Measurements from ENCODE around the gene ZNF76.
A peak's percentile ranks its signal among the peaks of the same experiment; 100 is the strongest.

ZNF76 gene

GRCh38 chr6:35295521-35296315 lies 36.2 kb downstream of the ZNF76 start:
- POLR2A ChIA-PET = interaction anchor here (0.5 kb wide), 1 partner anchor 25 kb away, joined by 3 read pairs; no protein-coding TSS in a partner anchor
- CTCF ChIA-PET = interaction anchor here (0.7 to 7.2 kb wide), 14 partner anchors 8 to 171 kb away, joined by 3 to 93 read pairs (median 14); partner anchors contain the start of genes FANCE, PPARD and RPL10A
- no peak overlapping the region for H3K4me3 ChIP-seq (ENCODE audit: low read depth, low read length)
- TF ChIP-seq, protein P1, sequence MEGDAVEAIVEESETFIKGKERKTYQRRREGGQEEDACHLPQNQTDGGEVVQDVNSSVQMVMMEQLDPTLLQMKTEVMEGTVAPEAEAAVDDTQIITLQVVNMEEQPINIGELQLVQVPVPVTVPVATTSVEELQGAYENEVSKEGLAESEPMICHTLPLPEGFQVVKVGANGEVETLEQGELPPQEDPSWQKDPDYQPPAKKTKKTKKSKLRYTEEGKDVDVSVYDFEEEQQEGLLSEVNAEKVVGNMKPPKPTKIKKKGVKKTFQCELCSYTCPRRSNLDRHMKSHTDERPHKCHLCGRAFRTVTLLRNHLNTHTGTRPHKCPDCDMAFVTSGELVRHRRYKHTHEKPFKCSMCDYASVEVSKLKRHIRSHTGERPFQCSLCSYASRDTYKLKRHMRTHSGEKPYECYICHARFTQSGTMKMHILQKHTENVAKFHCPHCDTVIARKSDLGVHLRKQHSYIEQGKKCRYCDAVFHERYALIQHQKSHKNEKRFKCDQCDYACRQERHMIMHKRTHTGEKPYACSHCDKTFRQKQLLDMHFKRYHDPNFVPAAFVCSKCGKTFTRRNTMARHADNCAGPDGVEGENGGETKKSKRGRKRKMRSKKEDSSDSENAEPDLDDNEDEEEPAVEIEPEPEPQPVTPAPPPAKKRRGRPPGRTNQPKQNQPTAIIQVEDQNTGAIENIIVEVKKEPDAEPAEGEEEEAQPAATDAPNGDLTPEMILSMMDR (IDR thresholded peaks at IDR 0.05; ENCODE audit: insufficient read depth, low read length, missing control alignments) = no peak
- no peak for DNase-seq (ENCODE audit: low read depth, low spot score)

DNA sequence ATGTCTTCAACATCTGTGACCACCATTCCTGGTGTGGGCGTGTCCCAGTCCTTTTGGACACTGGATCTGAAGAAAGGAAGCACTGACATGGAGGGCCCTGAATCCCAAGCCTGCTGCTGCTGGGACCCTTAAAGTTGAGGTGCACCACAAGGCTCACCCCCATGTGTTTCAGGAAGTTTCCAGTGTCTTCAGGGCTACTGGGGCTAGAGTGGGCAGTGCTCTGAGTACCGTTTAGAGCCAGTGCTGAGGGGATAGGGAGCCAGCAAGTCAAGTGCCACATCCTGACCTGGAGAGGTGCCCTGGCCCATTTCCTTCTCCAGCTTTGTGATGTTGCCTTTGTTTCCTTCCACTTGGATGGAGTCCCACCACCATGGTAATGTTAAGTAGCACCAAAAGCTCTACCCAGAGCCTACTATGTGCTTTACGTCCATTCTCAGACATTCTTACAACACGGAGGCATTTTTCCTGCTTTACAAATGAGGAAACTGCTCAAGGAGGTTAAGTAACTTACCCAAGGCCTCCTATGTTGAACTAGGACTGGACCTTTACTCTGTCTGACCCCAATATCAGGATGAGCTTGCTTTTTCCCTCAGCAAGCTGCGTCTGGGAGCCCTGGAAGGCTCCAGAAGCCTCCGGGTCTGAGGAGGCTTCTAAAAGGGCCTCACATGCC lies 37.5 kb downstream of the ZNF76 start:
- no peak for DNase-seq (ENCODE audit: low read depth, low spot score)
- no peak overlapping the region for H3K4me3 ChIP-seq (ENCODE audit: low read depth, low read length)
- TF ChIP-seq, protein P1 (IDR thresholded peaks at IDR 0.05; ENCODE audit: insufficient read depth, low read length, missing control alignments) = no peak
- CTCF ChIA-PET = interaction anchor here (0.6 to 7.2 kb wide), 16 partner anchors 8 to 170 kb away, joined by 3 to 93 read pairs (median 13); partner anchors contain the start of genes FANCE, PPARD and RPL10A
- POLR2A ChIA-PET = no interaction called here

- TF ChIP-seq, protein P1 (IDR thresholded peaks at IDR 0.05; ENCODE audit: insufficient read depth, low read length, missing control alignments) = peak; percentile 80
- peak; percentile 17 for DNase-seq (ENCODE audit: low read depth, low spot score)
- POLR2A ChIA-PET = no interaction called here
- H3K4me3 ChIP-seq (ENCODE audit: low read depth, low read length) = peak within 1 kb of the TSS; percentile 55
- CTCF ChIA-PET = interaction anchor here (1.2 to 7.2 kb wide), 13 partner anchors 8 to 169 kb away, joined by 4 to 93 read pairs (median 14); partner anchors contain the start of genes FANCE and RPL10A
Measured at GRCh38 chr6:35297601-35298481, 38.3 kb downstream of the ZNF76 start, which contains the start of gene DEF6. TSS of gene DEF6 (plus strand) at chr6:35297818. CDS start at chr6:35297857, 39 bp downstream.

DNA sequence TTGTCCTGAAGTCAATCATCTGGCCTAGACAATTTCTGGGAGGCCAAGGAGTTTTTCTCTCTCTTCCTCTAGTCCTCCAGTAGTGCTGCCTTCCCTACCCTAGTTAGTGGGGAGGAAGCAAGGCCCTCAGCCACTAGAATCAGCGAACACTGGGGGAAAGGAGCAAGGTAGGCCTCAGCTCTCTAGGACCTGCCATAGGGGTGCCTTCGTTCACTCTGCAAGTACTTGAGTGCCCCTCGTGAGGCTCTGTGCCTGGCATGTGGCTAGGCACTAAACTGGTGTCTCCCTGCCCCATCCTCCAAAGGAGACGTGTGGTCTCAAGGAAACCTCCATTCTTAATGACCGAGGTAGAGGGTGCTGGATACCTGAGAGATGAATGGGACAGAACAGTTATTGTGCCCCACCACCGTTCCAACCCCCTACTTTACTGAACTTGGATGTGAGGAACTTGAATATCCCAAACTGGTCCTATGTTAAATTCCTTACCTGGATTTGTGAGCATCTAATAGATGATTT lies 39.1 kb downstream of the ZNF76 start:
- TF ChIP-seq, protein P1 (IDR thresholded peaks at IDR 0.05; ENCODE audit: insufficient read depth, low read length, missing control alignments) = no peak
- ChIA-PET POLR2A (no interaction called here), CTCF (interaction anchor here (1.2 to 7.2 kb wide), 8 partner anchors 10 to 168 kb away, joined by 5 to 93 read pairs (median 16); partner anchors contain the start of genes FANCE and RPL10A)
- DNase-seq (ENCODE audit: low read depth, low spot score) = no peak
- H3K4me3 ChIP-seq (ENCODE audit: low read depth, low read length) = no peak overlapping the region

DNA sequence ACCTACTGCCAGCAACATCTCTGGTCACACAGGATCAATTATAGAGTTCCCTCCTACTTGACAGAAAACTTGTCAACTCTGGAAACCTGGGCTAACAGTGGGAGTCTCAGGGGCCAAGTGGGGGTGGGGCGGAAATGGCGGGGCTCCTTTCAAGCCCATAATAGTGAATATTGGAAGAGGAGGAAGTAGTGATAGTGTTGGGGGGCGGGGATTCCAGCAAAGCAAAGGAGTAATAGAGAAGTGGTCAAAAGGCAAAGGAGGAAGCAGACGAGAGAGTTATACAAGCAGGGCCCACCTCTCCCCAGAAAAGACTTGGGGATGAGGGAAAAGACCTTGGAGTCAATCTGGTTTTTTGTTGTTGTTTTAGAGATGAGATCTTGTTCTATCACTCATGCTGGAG lies 40.1 kb downstream of the ZNF76 start:
- no peak for DNase-seq (ENCODE audit: low read depth, low spot score)
- no peak overlapping the region for H3K4me3 ChIP-seq (ENCODE audit: low read depth, low read length)
- TF ChIP-seq, protein P1 (IDR thresholded peaks at IDR 0.05; ENCODE audit: insufficient read depth, low read length, missing control alignments) = no peak
- ChIA-PET POLR2A (no interaction called here), CTCF (interaction anchor here (0.5 to 7.2 kb wide), 3 partner anchors 9 to 167 kb away, joined by 4 to 93 read pairs (median 65); partner anchors contain the start of gene RPL10A)
